ENCODE measurements around the gene ACTL7B.
"Not testable (repeated sequence)": the region's sequence is repeated elsewhere in the genome, so short reads cannot be mapped to it uniquely, and the experiment has no call there.

Gene ACTL7B

GRCh38 chr9:108839561-108839960 is 16.2 kb downstream of the ACTL7B start:
- DNase-seq, result not testable (repeated sequence)

- no peak for DNase-seq
Observed at GRCh38 chr9:108838017-108838416, 17.8 kb downstream of the ACTL7B start.

- DNase-seq, result no peak
Observed at GRCh38 chr9:108837530-108837929, 18.3 kb downstream of the ACTL7B start.

- DNase-seq, result no peak
Observed at GRCh38 chr9:108836781-108837180, 19.0 kb downstream of the ACTL7B start.

- DNase-seq, result no peak
Observed at GRCh38 chr9:108836319-108836718, 19.5 kb downstream of the ACTL7B start.

GRCh38 chr9:108835831-108836230 is 20.0 kb downstream of the ACTL7B start:
- no peak for DNase-seq

GRCh38 chr9:108834959-108835665 is 20.7 kb downstream of the ACTL7B start:
- DNase-seq, result no peak

GRCh38 chr9:108832179-108832500 is 23.6 kb downstream of the ACTL7B start:
- DNase-seq, result no peak

- no peak for DNase-seq
Observed at GRCh38 chr9:108831496-108832178, 24.1 kb downstream of the ACTL7B start.

GRCh38 chr9:108830272-108830671 is 25.5 kb downstream of the ACTL7B start:
- no peak for DNase-seq

- DNase-seq, result no peak
Observed at GRCh38 chr9:108823829-108824228, 32.0 kb downstream of the ACTL7B start.

GRCh38 chr9:108816037-108816436 is 39.7 kb downstream of the ACTL7B start:
- DNase-seq, result no peak

- DNase-seq, result no peak
Observed at GRCh38 chr9:108815156-108815555, 40.6 kb downstream of the ACTL7B start.

GRCh38 chr9:108813951-108814601 is 41.7 kb downstream of the ACTL7B start:
- DNase-seq, result peak; percentile 23

- no peak for DNase-seq
Observed at GRCh38 chr9:108812396-108813025, 43.3 kb downstream of the ACTL7B start.

- peak; percentile 41 for DNase-seq
Observed at GRCh38 chr9:108811944-108812343, 43.8 kb downstream of the ACTL7B start.

GRCh38 chr9:108809269-108809668 is 46.5 kb downstream of the ACTL7B start:
- no peak for DNase-seq

Data from NCI-H1417 treated with DMSO at 0.1 percent for 48 hours (cell line).